GM12864 (cell line): ENCODE measurements around the gene EEF1A2.
"Not testable (repeated sequence)": the region's sequence is repeated elsewhere in the genome, so short reads cannot be mapped to it uniquely, and the experiment has no call there.

Experiments
- DNase-seq: peaks from one replicate; pipeline ENCODE4 v3.0.0-alpha.2; 2011; ENCODE audit warnings: low read depth
- H3K4me3 ChIP-seq: 2 replicates; pipeline ENCODE4 v1.5.1; 2011; ENCODE audit warnings: mild to moderate bottlenecking, low read depth, low read length, control low read depth
- CTCF ChIP-seq: IDR thresholded peaks from 2 replicates; pipeline ENCODE4 v1.5.1; 2011; ENCODE audit warnings: low read depth, mild to moderate bottlenecking, moderate library complexity, low read length, control low read depth, inconsistent platforms; ENCODE audit errors: missing control alignments

EEF1A2 gene

GRCh38 chr20:63484236-63484635 is 14.6 kb downstream of the EEF1A2 start:
- H3K4me3 ChIP-seq, result no peak overlapping the region
- DNase-seq, result no peak
- TF ChIP-seq CTCF, result no peak

GRCh38 chr20:63483834-63484233 is 15.0 kb downstream of the EEF1A2 start:
- DNase-seq, result no peak
- H3K4me3 ChIP-seq, result no peak overlapping the region
- no peak for TF ChIP-seq CTCF

- TF ChIP-seq CTCF, result no peak
- H3K4me3 ChIP-seq, result no peak overlapping the region
- no peak for DNase-seq
Observed at GRCh38 chr20:63482021-63482587, 16.8 kb downstream of the EEF1A2 start.

- no peak overlapping the region for H3K4me3 ChIP-seq
- TF ChIP-seq CTCF, result no peak
- no peak for DNase-seq
Observed at GRCh38 chr20:63481503-63481902, 17.4 kb downstream of the EEF1A2 start.

GRCh38 chr20:63479695-63480419 is 19.0 kb downstream of the EEF1A2 start:
- H3K4me3 ChIP-seq, DNase-seq: not testable (repeated sequence)

- no peak for TF ChIP-seq CTCF
- no peak for DNase-seq
- no peak overlapping the region for H3K4me3 ChIP-seq
Observed at GRCh38 chr20:63478346-63479302, 20.3 kb downstream of the EEF1A2 start.

GRCh38 chr20:63477944-63478343 is 20.9 kb downstream of the EEF1A2 start:
- no peak overlapping the region for H3K4me3 ChIP-seq
- no peak for DNase-seq
- no peak for TF ChIP-seq CTCF
